Epithelial cell of proximal tubule (primary cell): ENCODE data around the gene GATA3. TPM values are rescaled to one million over a fixed set of nuclear protein-coding genes. Genes with fewer than 3 reads are reported as not detected.

ENCODE experiments used
- DNase-seq: peaks from one replicate; pipeline ENCODE4 v3.0.0-alpha.2; 2011; ENCODE audit warnings: low read depth
- H3K4me3 ChIP-seq: 2 replicates; pipeline ENCODE4 v1.5.1; 2011; ENCODE audit warnings: low read depth, mild to moderate bottlenecking, low read length
- total RNA-seq: library from RNA; depleted of rRNA; stranded (reverse); fragments of >200 nt; gene quantifications from 2 replicates; pipeline ENCODE4 v1.2.3, GENCODE V29; 2015
- TF ChIP-seq, protein P1 (sequence below): conservative IDR thresholded peaks from 2 replicates; pipeline ENCODE4 v1.5.1; 2012; ENCODE audit warnings: low read depth, mild to moderate bottlenecking, low read length

The GATA3 gene
- total RNA-seq, 1 donor from 2014 or later: 3.2 TPM

DNA sequence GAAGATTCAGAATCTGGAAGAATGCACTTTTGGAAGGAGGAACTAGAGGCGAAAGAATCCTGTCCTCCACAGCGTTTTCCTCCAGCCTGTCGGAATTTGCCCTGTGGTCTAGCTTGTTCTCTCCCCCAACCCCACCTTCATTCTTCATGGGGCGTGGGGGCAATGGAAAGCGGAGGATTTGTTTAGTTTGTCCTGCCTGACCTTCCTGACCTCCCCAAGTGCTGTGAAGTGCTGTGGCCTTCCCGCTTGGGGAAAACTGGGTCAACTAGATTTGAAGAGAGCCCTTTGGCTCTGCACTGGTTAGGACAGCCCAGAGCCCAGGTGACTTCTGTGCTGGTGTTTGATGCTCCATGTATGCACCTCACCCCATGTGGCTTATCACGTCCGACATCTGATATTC lies 49.1 kb downstream of the GATA3 start:
- TF ChIP-seq, protein P1, sequence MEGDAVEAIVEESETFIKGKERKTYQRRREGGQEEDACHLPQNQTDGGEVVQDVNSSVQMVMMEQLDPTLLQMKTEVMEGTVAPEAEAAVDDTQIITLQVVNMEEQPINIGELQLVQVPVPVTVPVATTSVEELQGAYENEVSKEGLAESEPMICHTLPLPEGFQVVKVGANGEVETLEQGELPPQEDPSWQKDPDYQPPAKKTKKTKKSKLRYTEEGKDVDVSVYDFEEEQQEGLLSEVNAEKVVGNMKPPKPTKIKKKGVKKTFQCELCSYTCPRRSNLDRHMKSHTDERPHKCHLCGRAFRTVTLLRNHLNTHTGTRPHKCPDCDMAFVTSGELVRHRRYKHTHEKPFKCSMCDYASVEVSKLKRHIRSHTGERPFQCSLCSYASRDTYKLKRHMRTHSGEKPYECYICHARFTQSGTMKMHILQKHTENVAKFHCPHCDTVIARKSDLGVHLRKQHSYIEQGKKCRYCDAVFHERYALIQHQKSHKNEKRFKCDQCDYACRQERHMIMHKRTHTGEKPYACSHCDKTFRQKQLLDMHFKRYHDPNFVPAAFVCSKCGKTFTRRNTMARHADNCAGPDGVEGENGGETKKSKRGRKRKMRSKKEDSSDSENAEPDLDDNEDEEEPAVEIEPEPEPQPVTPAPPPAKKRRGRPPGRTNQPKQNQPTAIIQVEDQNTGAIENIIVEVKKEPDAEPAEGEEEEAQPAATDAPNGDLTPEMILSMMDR: no peak
- no peak overlapping the region for H3K4me3 ChIP-seq
- DNase-seq: no peak

DNA sequence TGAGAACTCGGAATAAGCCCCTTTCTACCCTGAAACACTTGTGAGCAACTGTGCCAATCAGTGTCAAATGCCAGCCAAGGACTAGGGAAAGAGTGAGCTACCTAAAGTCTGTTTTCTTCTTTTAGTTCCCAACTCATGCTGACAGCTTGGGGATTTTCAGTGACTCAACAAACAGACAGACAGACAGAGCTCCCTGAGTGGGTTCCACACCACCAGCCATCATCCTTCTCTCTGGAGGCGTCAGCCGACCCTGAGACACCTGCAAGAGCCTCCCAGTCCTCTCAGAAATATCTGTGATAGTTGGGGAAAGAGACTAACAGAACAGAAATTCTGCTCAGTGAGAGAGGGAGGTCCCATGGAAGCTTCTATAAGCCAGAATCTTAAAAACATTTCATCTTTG lies 49.5 kb downstream of the GATA3 start:
- no peak overlapping the region for H3K4me3 ChIP-seq
- no peak for DNase-seq
- TF ChIP-seq, protein P1: no peak

DNA sequence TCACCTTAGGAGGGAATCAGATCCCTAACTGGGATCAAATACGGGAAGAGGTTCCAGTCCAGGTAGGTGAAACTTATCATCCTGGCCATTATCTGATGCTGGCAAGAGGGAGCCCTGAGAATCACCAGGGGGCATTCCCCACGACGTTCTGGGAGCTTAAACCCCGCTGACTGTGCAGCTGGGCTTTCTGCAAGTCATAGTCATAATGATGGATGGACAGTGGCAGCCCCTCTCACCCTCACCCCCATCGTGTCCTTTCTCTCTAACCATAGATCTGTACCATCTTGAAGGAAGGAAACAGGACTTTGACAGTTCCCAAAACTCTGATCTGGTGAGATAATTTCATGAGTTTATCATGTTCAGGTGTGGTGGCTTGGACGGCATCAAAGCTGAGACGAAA lies 50.2 kb downstream of the GATA3 start:
- no peak overlapping the region for H3K4me3 ChIP-seq
- TF ChIP-seq, protein P1: no peak
- no peak for DNase-seq

DNA sequence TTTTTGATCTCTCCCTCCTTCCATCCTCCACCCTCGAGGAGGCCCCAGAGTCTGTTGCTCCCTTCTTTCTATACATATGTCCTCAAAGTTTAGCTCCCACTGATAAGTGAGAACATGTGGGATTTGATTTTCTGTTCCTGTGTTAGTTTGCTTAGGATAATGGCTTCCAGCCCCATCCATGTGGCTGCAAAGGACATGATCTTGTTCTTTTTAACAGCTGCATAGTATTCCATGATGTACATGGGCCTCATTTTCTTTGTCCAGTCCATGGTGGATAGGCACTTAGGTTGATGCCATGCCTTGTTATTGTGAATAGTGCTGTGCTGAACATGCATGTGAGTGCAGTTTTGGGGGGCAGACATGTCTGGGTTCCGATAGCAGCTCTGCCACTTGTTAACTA lies 51.4 kb downstream of the GATA3 start:
- TF ChIP-seq, protein P1: no peak
- DNase-seq: no peak
- no peak overlapping the region for H3K4me3 ChIP-seq

DNA sequence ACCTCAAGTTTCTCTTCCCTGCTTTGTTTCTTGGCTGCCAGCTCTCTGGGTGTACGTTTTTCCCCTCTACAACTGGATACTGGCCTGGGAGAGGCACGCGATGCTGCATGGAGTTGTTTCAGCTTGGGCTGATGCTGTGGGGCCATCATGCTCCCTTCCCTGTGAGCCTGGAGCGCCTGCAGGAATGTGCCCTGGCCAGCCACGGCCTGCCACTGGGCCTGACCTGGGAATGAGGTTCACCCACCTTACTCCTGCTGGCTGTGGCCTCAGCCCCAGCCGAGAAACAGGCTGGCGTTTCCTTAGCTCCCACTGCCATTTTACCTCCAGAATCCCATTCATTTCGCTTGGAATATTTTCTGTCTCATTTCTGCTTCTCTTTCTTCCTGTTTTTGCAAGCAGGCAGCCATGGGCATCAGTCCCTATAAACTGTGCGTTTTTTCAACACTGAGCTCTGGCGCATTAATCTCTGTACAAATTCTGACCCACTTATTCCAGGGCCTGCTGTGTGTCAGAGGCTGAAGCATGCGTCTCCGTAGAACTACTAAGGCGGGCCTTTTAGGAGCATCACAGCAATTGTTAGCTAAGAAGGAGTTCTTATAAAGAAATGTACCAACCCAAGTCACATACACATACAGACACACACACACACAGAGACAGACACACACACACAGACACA lies 57.9 kb downstream of the GATA3 start:
- TF ChIP-seq, protein P1: no peak
- no peak overlapping the region for H3K4me3 ChIP-seq
- DNase-seq: no peak

DNA sequence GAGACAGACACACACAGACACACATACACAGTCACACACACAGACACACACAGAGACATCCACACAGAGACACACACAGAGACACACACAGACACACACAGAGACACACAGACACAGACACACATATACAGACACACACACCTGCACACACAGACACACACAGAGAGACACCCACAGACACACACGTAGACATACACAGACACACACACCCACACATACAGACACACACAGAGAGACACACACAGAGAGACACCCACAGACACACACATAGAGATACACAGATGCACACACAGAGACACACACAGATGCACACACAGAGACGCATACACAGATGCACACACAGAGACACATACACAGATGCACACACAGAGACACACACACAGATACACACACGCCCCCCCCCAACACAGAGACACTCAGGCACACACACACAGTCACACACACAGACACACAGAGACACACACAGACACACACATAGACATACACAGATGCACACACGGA lies 58.5 kb downstream of the GATA3 start:
- TF ChIP-seq, protein P1: no peak
- no peak overlapping the region for H3K4me3 ChIP-seq
- no peak for DNase-seq

DNA sequence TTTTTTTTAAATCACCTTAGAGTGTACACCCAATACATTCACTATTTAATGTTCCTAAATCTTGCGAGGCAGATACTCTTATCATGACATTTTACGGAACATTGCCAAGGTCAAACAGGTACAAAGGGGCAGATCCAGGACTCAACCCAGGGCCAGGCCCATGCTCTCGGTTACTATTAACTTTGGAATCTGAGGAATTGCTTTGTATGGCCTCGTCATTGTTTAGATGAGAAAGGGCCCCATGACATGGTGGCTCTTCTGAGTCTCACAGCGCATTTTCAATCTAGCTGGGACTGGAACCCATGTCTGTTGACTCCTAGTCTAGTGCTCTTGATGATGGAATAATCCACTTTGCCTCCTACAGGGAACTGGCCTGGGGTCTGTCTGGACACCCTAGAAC lies 59.1 kb downstream of the GATA3 start:
- no peak overlapping the region for H3K4me3 ChIP-seq
- no peak for DNase-seq
- TF ChIP-seq, protein P1: no peak
